ENCODE data around the gene TP53BP1.

- no peak for TF ChIP-seq POLR2A (IDR thresholded peaks at IDR 0.05; ENCODE audit: low read depth, low read length)
- no peak for TF ChIP-seq SPI1 (IDR thresholded peaks at IDR 0.05; ENCODE audit: low read depth, low read length)
- TF ChIP-seq POLR2AphosphoS5 (IDR thresholded peaks at IDR 0.05; ENCODE audit: low read depth, low read length), result no peak
- no peak for TF ChIP-seq TAF1 (IDR thresholded peaks at IDR 0.05; ENCODE audit: low read depth, low read length)
- TF ChIP-seq POU2F2 (IDR thresholded peaks at IDR 0.05; ENCODE audit: low read depth, low read length), result no peak
These were observed 59.8 kb downstream of the TP53BP1 start for GRCh38 chr15:43433165-43433564.
